ENCODE results near the gene ZBED5. TPM values are rescaled to one million over a fixed set of nuclear protein-coding genes. Genes with fewer than 3 reads are reported as not detected.

The ZBED5 gene
- total RNA-seq, 1 donor from 2014 or later = 29.0 TPM

GRCh38 chr11:10861799-10862198 is 3.9 kb upstream of the ZBED5 start:
- DNase-seq (ENCODE audit: low read depth) = no peak
- H3K27me3 ChIP-seq (ENCODE audit: control insufficient read depth, insufficient read depth, low read length) = no peaks in the 10 kb centered on the region
- H3K36me3 ChIP-seq (ENCODE audit: control insufficient read depth, insufficient read depth, low read length) = no peaks in the 10 kb centered on the region
- no peak overlapping the region for H3K4me3 ChIP-seq (ENCODE audit: low read depth, low read length)
- TF ChIP-seq CTCF (IDR thresholded peaks at IDR 0.05; ENCODE audit: insufficient read depth, low read length, poor library complexity, severe bottlenecking) = no peak

- TF ChIP-seq CTCF (IDR thresholded peaks at IDR 0.05; ENCODE audit: insufficient read depth, low read length, poor library complexity, severe bottlenecking) = no peak
- Histone ChIP-seq H3K36me3 (ENCODE audit: control insufficient read depth, insufficient read depth, low read length) (no peaks in the 10 kb centered on the region), H3K27me3 (ENCODE audit: control insufficient read depth, insufficient read depth, low read length) (no peaks in the 10 kb centered on the region), H3K4me3 (ENCODE audit: low read depth, low read length) (no peak overlapping the region)
- DNase-seq (ENCODE audit: low read depth) = no peak
Observed at GRCh38 chr11:10861047-10861446, 3.2 kb upstream of the ZBED5 start.

GRCh38 chr11:10858439-10859325 is 829 bp upstream of the ZBED5 start:
- no peaks in the 10 kb centered on the region for H3K36me3 ChIP-seq (ENCODE audit: control insufficient read depth, insufficient read depth, low read length)
- no peak for TF ChIP-seq CTCF (IDR thresholded peaks at IDR 0.05; ENCODE audit: insufficient read depth, low read length, poor library complexity, severe bottlenecking)
- no peaks in the 10 kb centered on the region for H3K27me3 ChIP-seq (ENCODE audit: control insufficient read depth, insufficient read depth, low read length)
- DNase-seq (ENCODE audit: low read depth) = no peak
- H3K4me3 ChIP-seq (ENCODE audit: low read depth, low read length) = peak overlapping the region; percentile 84

GRCh38 chr11:10857459-10857708 is 469 bp downstream of the ZBED5 start:
- Histone ChIP-seq H3K27me3 (ENCODE audit: control insufficient read depth, insufficient read depth, low read length) (no peaks in the 10 kb centered on the region), H3K4me3 (ENCODE audit: low read depth, low read length) (peak overlapping the region; percentile 84), H3K36me3 (ENCODE audit: control insufficient read depth, insufficient read depth, low read length) (no peaks in the 10 kb centered on the region)
- TF ChIP-seq CTCF (IDR thresholded peaks at IDR 0.05; ENCODE audit: insufficient read depth, low read length, poor library complexity, severe bottlenecking) = no peak
- DNase-seq (ENCODE audit: low read depth) = no peak

GRCh38 chr11:10856689-10857458 is 979 bp downstream of the ZBED5 start:
- TF ChIP-seq CTCF (IDR thresholded peaks at IDR 0.05; ENCODE audit: insufficient read depth, low read length, poor library complexity, severe bottlenecking) = no peak
- Histone ChIP-seq H3K36me3 (ENCODE audit: control insufficient read depth, insufficient read depth, low read length) (no peaks in the 10 kb centered on the region), H3K27me3 (ENCODE audit: control insufficient read depth, insufficient read depth, low read length) (no peaks in the 10 kb centered on the region), H3K4me3 (ENCODE audit: low read depth, low read length) (peak overlapping the region; percentile 84)
- no peak for DNase-seq (ENCODE audit: low read depth)
